T-helper 1 cell (primary cell): ENCODE results near the gene DLG2.

ENCODE experiments used
- DNase-seq, 5 donors: peaks; one replicate each; pipeline ENCODE4 v3.0.0-alpha.2; 2012 to 2020

The DLG2 gene

GRCh38 chr11:83684071-83684470, 1943.1 kb downstream of the DLG2 start:
- no peak for DNase-seq

GRCh38 chr11:83682611-83682973, 1944.6 kb downstream of the DLG2 start:
- DNase-seq, result no peak

- no peak for DNase-seq
Observed at GRCh38 chr11:83681906-83682610, 1945.1 kb downstream of the DLG2 start.

GRCh38 chr11:83681031-83681781, 1945.9 kb downstream of the DLG2 start:
- DNase-seq, result no peak

GRCh38 chr11:83680321-83680720, 1946.8 kb downstream of the DLG2 start:
- DNase-seq, result no peak

GRCh38 chr11:83678831-83679584, 1948.1 kb downstream of the DLG2 start:
- DNase-seq, result no peak

GRCh38 chr11:83677730-83678129, 1949.4 kb downstream of the DLG2 start:
- no peak for DNase-seq

- DNase-seq, result no peak
Observed at GRCh38 chr11:83676056-83676601, 1951.0 kb downstream of the DLG2 start.

- no peak for DNase-seq
Observed at GRCh38 chr11:83674102-83674896, 1952.8 kb downstream of the DLG2 start.

- DNase-seq, result no peak
Observed at GRCh38 chr11:83671289-83671688, 1955.9 kb downstream of the DLG2 start.

GRCh38 chr11:83666149-83666548, 1961.0 kb downstream of the DLG2 start:
- DNase-seq, result no peak

- DNase-seq, result no peak
Observed at GRCh38 chr11:83663988-83664387, 1963.2 kb downstream of the DLG2 start.

- no peak for DNase-seq
Observed at GRCh38 chr11:83663446-83663845, 1963.7 kb downstream of the DLG2 start.

- DNase-seq, result no peak
Observed at GRCh38 chr11:83662494-83662893, 1964.7 kb downstream of the DLG2 start.

GRCh38 chr11:83661491-83662350, 1965.4 kb downstream of the DLG2 start:
- DNase-seq, result no peak

GRCh38 chr11:83659466-83659865, 1967.7 kb downstream of the DLG2 start:
- DNase-seq, result no peak

- DNase-seq, result no peak
Observed at GRCh38 chr11:83656796-83657330, 1970.3 kb downstream of the DLG2 start.

- DNase-seq, result no peak
Observed at GRCh38 chr11:83655976-83656375, 1971.2 kb downstream of the DLG2 start.

GRCh38 chr11:83649528-83649855, 1977.7 kb downstream of the DLG2 start:
- no peak for DNase-seq

- no peak for DNase-seq
Observed at GRCh38 chr11:83648610-83649527, 1978.3 kb downstream of the DLG2 start.
